Skeletal muscle satellite cell (primary cell): ENCODE measurements around the gene ATXN7.

Experiments
- H3K27me3 ChIP-seq: 2 replicates; pipeline ENCODE4 v1.7.0; 2013; ENCODE audit warnings: low read length; ENCODE audit not compliant: control insufficient read depth, insufficient read depth
- H3K36me3 ChIP-seq: 2 replicates; pipeline ENCODE4 v1.7.0; 2013; ENCODE audit warnings: mild to moderate bottlenecking, control low read depth, low read length; ENCODE audit not compliant: insufficient read depth
- H3K4me1 ChIP-seq: 2 replicates; pipeline ENCODE4 v1.7.0; 2013; ENCODE audit warnings: low read length; ENCODE audit not compliant: control insufficient read depth, insufficient read depth
- H3K4me2 ChIP-seq: 2 replicates; pipeline ENCODE4 v1.7.0; 2013; ENCODE audit warnings: mild to moderate bottlenecking, low read length
- H3K4me3 ChIP-seq: 2 replicates; pipeline ENCODE4 v1.7.0; 2013; ENCODE audit warnings: low read length
- H3K9ac ChIP-seq: 2 replicates; pipeline ENCODE4 v1.7.0; 2013; ENCODE audit warnings: mild to moderate bottlenecking, low read depth, low read length, moderate library complexity
- H3K9me3 ChIP-seq: replicated peaks from 2 replicates; pipeline ENCODE4 v1.7.0; 2013; ENCODE audit warnings: mild to moderate bottlenecking, control low read depth, low read length

Gene ATXN7

DNA sequence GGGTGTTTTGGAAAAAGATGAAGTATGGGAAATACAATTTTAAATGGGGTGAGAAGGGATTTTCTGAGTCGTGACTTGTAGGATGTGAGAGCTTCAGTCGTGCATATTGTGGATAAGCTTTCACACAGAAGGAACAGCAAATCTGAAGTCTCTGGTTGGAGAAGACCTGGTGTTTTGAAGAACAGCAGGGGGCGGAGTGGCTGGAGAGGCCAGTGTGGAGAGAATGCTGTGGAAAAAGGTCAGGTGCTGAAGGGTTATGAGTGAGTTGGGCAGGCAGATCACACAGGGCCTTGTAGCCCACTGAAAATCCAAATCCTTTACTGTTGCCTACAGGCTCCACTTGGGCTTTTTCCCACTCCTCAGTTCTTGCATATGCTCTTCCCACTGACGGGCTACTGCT, 62.6 kb downstream of the ATXN7 start:
- Histone ChIP-seq H3K9me3 (no peaks in the 10 kb centered on the region), H3K9ac (no peak overlapping the region), H3K4me1 (no peaks in the 10 kb centered on the region)

DNA sequence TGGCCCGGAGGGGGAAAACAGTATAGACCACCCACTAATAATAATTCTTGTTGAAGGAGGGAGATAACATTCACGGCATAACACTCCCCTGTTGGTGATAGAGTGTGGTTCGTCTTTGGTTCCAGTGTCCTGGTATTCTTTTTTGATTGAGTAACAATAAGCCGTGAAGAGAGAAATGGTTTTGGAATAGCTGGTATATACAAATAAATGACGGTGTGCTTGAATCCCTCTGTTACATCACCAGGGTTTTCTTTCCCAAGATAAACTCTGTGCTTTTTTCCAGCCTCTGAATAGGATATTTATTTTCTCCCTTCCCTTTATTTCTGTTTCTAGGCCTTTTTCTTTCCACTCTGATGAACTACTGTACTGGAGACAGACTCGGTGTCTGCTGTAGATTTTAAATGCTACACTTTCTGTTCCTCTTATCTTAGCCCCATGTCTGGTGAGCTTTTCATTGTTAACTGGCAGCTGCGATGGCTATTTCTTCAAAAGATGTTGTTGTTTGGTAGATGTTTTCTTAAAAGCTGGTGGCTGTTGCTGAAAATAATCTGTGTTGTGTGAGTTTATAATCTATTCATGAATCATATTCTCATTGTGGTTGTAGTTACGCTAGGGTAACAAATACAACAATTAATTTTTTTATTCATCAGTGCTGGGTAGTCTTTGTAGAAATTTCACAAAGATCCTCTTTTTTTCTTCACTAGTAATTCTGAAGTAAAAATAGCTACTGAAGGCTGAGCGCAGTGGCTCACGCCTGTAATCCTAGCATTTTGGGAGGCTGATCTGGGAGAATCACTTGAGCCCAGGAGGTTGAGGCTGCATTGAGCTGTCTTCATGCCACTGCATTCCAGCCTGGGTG, 64.0 kb downstream of the ATXN7 start:
- H3K27me3 ChIP-seq: no peaks in the 10 kb centered on the region
- H3K4me1 ChIP-seq: no peaks in the 10 kb centered on the region
- H3K4me2 ChIP-seq: no peak overlapping the region
- peaks cover 36% of the 10 kb centered on the region for H3K36me3 ChIP-seq
- H3K4me3 ChIP-seq: no peak overlapping the region
- no peaks in the 10 kb centered on the region for H3K9me3 ChIP-seq
- H3K9ac ChIP-seq: no peak overlapping the region

More for the DNA sequence above, 62.6 kb downstream of the ATXN7 start:
- Histone ChIP-seq H3K27me3 (no peaks in the 10 kb centered on the region), H3K4me3 (no peak overlapping the region), H3K4me2 (no peak overlapping the region), H3K36me3 (peaks cover 42% of the 10 kb centered on the region)

DNA sequence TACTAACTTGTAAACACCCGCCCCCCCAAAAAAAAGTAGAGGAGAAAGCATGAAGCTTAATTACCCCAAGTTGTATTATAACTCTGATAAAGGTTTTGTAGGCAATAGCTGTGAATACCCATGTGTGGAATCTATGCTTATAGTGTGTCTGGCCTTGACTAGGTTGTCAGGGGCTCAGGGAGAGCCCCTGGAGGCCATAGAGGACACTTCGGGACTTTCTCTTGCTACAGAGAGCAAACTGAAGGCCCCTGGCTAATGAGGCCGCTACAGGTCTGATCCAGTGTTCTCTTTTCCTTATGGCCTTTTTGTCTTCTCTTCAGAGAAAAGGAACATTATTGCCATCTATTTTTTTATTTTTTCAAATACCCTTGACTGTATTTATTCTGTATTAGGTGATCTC, 67.6 kb downstream of the ATXN7 start:
- H3K27me3 ChIP-seq: no peaks in the 10 kb centered on the region
- peaks cover 9% of the 10 kb centered on the region for H3K4me1 ChIP-seq
- no peaks in the 10 kb centered on the region for H3K9me3 ChIP-seq
- peaks cover 12% of the 10 kb centered on the region for H3K36me3 ChIP-seq
- H3K4me2 ChIP-seq: no peak overlapping the region
- no peak overlapping the region for H3K4me3 ChIP-seq
- H3K9ac ChIP-seq: no peak overlapping the region

DNA sequence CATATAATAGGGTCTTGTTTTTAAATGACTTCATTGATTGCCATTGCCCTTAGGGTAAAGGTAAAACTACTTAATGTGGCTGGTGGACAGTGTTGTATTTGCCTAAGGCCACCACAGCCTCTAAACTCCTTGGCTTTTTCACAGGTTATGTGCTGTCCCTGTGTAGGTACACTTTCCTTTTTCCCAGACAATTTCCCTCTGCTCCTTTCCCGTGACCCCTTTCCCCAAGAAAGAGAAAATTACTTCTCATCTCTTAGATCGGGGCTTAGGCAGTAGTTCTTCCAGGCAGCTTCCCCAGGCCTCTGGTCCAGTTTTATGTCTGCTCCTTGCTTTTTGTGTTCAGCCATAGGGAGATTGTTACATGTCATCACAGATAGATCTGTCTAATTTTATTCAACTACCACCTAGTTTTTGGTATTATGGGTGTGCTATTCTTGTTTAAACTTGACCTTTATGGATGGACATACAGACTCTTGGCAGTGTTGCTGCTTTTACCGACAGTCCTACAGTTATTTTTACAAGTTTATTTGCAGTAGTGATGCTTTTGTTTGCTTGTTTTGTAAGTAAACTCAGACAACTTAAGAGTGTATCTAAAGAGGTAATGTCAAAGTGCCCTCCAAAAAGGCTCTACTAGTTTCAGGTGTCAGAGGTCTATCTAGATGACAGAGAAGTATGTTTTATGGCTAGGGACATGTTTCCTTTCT, 69.0 kb downstream of the ATXN7 start:
- Histone ChIP-seq H3K27me3 (no peaks in the 10 kb centered on the region), H3K4me3 (no peak overlapping the region), H3K9ac (no peak overlapping the region), H3K4me2 (no peak overlapping the region), H3K4me1 (peaks cover 9% of the 10 kb centered on the region), H3K36me3 (peaks cover 13% of the 10 kb centered on the region), H3K9me3 (no peaks in the 10 kb centered on the region)

DNA sequence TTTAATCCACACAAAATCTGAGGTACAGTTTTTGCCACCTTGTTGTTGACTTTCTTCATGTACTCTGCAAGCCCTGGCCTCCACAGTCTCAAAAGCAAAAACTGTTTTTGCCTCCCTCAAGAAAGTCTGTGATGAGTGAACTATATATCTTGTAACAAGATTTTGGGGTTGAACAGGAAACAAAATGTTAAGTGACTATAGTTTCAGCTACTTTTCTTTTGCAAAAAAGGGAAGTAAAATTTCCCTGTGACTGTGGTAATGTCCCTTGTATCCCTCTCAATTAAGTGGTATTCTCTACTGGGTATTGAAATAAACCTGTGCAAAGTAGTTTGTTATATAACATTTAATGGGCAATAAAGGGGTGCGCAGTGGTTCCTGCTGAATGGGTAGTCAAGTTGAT, 69.8 kb downstream of the ATXN7 start:
- no peaks in the 10 kb centered on the region for H3K9me3 ChIP-seq
- H3K9ac ChIP-seq: no peak overlapping the region
- no peak overlapping the region for H3K4me2 ChIP-seq
- peaks cover 13% of the 10 kb centered on the region for H3K36me3 ChIP-seq
- H3K27me3 ChIP-seq: no peaks in the 10 kb centered on the region
- peaks cover 9% of the 10 kb centered on the region for H3K4me1 ChIP-seq
- no peak overlapping the region for H3K4me3 ChIP-seq

DNA sequence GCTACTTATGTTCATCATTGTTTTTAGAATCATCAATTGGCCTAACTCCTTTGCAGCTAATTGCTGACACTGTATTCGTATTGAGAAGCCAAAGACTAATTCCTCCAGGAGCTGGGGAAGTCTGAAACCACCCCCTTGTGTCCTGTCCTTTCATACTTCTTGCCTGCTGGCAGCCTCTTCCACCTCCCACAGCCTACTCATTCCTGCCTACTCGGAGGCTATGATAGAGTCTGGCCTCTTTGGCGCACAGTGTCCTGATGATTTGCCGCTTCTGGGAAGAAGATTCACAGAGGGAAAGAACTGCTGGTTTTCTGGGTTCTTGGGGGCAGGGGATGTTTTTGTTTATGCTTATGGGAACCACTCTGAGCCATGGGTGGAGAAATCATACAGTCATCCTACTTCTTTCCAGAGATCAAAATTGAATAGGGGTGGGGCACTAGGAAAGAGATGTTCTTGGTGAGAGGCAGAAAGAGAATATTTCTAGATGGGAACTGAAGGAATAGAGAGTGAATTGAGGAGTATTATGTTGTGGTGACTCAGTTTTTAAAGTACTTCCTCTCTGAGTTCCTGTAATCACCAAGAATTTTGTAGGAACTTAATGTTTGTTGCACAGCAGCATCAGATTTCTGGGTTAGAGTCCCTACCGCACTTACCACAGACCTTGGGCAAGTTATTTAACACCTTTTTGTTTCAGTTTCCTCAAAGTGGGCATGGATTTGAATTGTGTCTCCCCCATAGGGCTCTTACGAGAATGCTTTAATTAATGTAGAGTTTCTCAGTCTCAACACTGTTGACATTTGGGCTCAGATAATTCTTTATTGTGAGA, 70.6 kb downstream of the ATXN7 start:
- no peaks in the 10 kb centered on the region for H3K27me3 ChIP-seq
- peaks cover 13% of the 10 kb centered on the region for H3K36me3 ChIP-seq
- H3K4me2 ChIP-seq: no peak overlapping the region
- no peak overlapping the region for H3K9ac ChIP-seq
- H3K4me1 ChIP-seq: peaks cover 9% of the 10 kb centered on the region
- no peak overlapping the region for H3K4me3 ChIP-seq
- H3K9me3 ChIP-seq: no peaks in the 10 kb centered on the region

DNA sequence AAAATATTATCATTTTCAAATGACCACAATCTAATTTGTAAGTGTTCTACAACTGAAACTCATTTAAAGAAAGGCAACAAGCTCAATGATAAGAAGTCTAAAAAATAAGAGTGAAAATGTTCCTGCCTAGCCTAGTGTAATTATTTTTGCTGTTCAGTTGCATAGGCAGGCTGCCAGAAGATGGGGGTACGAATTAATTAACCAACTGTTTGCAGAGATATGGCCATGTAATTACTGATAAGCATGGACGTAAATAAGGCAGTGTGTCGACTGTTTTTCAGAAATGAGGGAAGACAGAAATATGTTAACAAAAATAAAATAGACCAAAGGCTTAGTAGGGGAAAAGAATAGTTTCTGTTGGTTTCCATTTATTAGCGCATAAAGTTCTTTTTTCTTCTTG, 73.3 kb downstream of the ATXN7 start:
- Histone ChIP-seq H3K4me3 (no peak overlapping the region), H3K9ac (no peak overlapping the region), H3K27me3 (no peaks in the 10 kb centered on the region), H3K36me3 (peaks cover 13% of the 10 kb centered on the region), H3K4me2 (no peak overlapping the region), H3K9me3 (no peaks in the 10 kb centered on the region), H3K4me1 (peaks cover 21% of the 10 kb centered on the region)

DNA sequence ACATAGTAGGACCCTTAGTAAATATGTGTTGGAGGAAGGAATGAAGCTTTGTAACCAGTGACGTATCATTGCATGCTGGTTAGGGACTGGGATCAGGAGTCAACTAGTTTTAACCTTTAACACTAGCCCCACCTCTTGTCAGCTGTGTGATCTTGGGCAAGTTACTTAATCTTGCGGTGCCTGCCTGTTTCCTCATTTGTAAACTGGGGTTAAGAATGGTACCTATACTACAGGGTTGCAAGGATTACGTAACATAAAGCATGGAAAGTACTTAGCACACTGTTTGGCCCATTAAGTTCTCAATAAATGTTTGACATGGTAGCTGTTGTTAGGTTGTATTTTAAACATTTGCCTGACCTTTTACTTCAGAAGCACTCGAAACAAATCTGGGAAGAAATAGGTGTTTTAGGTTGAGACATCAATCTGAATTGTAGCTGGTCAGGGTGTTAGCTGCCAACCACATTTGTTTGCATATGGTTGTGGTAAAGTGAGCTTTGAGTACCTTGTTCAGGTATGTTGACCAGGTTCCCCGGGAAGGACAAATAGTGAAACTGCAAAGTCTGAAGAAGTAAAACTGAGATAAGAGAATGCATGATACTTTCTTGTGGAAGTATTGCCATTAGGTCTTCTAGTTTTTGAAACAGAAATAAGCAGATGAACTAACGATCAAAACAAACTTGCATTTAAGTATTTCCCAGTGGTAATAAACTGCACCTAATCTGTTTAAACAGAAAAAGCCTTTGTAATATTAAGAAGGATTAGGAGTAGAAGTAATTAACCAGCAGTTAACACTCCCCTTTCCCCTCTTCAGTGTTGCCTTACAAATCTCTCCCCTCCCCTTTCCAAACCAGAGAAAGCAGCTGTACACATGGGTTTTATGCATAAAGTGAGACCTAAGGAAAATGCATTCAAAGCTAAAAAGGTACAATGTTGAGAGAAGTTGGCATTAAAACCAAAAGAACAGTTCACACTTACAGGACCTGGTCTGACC, 74.3 kb downstream of the ATXN7 start:
- H3K4me3 ChIP-seq: no peak overlapping the region
- no peaks in the 10 kb centered on the region for H3K9me3 ChIP-seq
- H3K36me3 ChIP-seq: peaks cover 13% of the 10 kb centered on the region
- no peak overlapping the region for H3K4me2 ChIP-seq
- H3K27me3 ChIP-seq: no peaks in the 10 kb centered on the region
- no peak overlapping the region for H3K9ac ChIP-seq
- H3K4me1 ChIP-seq: peaks cover 21% of the 10 kb centered on the region

DNA sequence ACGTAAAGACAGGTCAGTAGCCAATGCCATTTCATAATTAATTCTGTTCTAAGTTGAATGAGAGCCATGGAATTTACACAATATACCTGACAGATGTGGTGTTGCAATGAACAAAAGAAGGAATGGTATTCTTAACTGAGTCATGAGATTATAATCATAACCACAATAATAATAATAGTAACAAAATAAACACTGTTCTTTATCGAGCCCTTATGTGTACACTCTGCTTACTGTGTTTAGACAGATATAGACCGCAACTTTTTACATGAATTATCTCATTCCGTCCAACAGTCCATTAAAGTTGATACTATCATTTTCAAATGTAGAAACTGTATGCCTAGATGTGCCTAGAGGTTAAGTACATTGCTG, 76.7 kb downstream of the ATXN7 start:
- Histone ChIP-seq H3K9me3 (no peaks in the 10 kb centered on the region), H3K36me3 (peaks cover 15% of the 10 kb centered on the region), H3K9ac (no peak overlapping the region), H3K4me2 (peak overlapping the region; percentile 12), H3K4me3 (no peak overlapping the region), H3K4me1 (peaks cover 12% of the 10 kb centered on the region), H3K27me3 (no peaks in the 10 kb centered on the region)

DNA sequence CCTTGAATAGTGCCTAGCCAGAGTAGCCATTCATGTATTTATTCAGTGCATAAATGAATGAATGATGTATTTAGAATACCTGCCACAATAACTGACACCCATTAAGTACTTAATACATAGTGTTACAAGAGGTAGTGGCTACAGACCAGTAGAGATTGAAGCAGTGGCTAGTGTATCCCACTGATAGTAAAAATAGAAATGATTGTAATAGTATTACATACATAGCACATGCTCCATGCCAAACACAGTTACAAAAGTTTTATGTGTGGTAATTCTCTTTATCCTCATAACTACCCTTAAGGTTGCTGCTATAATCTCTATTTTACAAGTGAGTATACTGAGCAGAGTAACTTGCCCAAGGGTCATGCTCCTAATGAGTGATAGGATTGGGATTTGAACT, 78.9 kb downstream of the ATXN7 start:
- H3K36me3 ChIP-seq: peaks cover 5% of the 10 kb centered on the region
- no peak overlapping the region for H3K4me3 ChIP-seq
- H3K27me3 ChIP-seq: no peaks in the 10 kb centered on the region

More for the DNA sequence above, 78.9 kb downstream of the ATXN7 start:
- peaks cover 12% of the 10 kb centered on the region for H3K4me1 ChIP-seq
- H3K4me2 ChIP-seq: no peak overlapping the region
- H3K9me3 ChIP-seq: no peaks in the 10 kb centered on the region
- H3K9ac ChIP-seq: no peak overlapping the region
